Coronary artery (tissue), 2 donors: Measurements from ENCODE around the gene GALNTL6.

Experiments used
- DNase-seq: peaks from one replicate; pipeline ENCODE4 v3.0.0-alpha.2; 2017; ENCODE audit warnings: low spot score
- H3K27ac ChIP-seq, 2 donors: fragments of 200-600 bp; sonication (generic); one replicate each; pipeline ENCODE4 v1.5.1; 2016 to 2019
- H3K4me3 ChIP-seq: fragments of 200-600 bp; sonication (generic); 2 replicates; pipeline ENCODE4 v1.5.1; 2016; ENCODE audit warnings: mild to moderate bottlenecking, moderate library complexity
- TF ChIP-seq, protein P1 (sequence below): fragments of 200-600 bp; sonication (generic); IDR thresholded peaks from one replicate; pipeline ENCODE4 v1.5.1; 2019; ENCODE audit warnings: antibody characterized with exemption

Gene GALNTL6

GRCh38 chr4:172938870-172939269, 1125.7 kb downstream of the GALNTL6 start:
- DNase-seq = no peak
- no peak overlapping the region for H3K4me3 ChIP-seq
- TF ChIP-seq, protein P1, sequence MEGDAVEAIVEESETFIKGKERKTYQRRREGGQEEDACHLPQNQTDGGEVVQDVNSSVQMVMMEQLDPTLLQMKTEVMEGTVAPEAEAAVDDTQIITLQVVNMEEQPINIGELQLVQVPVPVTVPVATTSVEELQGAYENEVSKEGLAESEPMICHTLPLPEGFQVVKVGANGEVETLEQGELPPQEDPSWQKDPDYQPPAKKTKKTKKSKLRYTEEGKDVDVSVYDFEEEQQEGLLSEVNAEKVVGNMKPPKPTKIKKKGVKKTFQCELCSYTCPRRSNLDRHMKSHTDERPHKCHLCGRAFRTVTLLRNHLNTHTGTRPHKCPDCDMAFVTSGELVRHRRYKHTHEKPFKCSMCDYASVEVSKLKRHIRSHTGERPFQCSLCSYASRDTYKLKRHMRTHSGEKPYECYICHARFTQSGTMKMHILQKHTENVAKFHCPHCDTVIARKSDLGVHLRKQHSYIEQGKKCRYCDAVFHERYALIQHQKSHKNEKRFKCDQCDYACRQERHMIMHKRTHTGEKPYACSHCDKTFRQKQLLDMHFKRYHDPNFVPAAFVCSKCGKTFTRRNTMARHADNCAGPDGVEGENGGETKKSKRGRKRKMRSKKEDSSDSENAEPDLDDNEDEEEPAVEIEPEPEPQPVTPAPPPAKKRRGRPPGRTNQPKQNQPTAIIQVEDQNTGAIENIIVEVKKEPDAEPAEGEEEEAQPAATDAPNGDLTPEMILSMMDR = no peak
- no peak overlapping the region for H3K27ac ChIP-seq

GRCh38 chr4:172942840-172943239, 1129.6 kb downstream of the GALNTL6 start:
- DNase-seq = no peak
- TF ChIP-seq, protein P1 = no peak

DNA sequence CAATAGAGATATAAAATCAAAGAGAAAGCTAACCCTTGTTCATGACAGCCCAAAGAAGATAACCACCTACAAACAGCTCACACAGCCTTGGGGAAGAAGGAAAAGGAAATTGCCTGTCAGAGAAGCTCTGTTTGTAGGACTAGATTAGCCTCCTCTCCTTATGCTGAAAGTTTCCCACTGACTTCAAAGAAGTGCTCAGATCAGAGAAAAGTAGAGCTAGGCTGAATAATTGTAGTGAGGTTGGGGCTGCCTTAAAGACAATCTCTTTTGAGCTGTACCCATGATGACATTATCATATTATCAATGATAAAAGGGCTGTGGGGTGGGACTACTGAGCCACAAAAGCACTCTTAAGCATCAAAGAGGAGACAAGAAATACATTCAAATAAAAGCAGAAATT, 1132.4 kb downstream of the GALNTL6 start:
- Histone ChIP-seq H3K4me3 (no peak overlapping the region), H3K27ac (no peak overlapping the region)
- TF ChIP-seq, protein P1 = no peak
- DNase-seq = no peak

More at GRCh38 chr4:172942840-172943239, 1129.6 kb downstream of the GALNTL6 start:
- Histone ChIP-seq H3K27ac (no peak overlapping the region), H3K4me3 (no peak overlapping the region)

- TF ChIP-seq, protein P1 = no peak
- no peak overlapping the region for H3K4me3 ChIP-seq
- no peak for DNase-seq
- no peak overlapping the region for H3K27ac ChIP-seq
These were observed 1133.3 kb downstream of the GALNTL6 start for GRCh38 chr4:172946503-172946902.

DNA sequence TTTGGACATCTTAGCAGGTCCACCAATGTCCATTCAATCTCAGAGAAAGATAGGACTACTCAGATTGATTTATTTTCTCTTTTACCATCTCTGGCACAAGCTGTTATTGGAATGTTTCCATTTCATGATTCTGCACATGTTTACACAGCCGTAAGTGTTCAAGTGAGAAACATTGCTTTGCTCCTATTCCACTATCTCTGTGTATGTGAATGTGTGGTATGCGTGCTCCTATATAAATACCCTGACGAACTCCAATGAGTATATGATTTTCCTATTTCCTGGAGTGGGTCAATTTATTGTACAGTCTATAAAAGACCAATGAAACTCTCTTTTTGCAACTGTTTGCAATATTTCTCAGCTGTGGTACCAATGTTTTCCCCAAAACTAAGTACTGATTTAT, 1134.4 kb downstream of the GALNTL6 start:
- DNase-seq = no peak
- TF ChIP-seq, protein P1 = no peak
- Histone ChIP-seq H3K4me3 (no peak overlapping the region), H3K27ac (no peak overlapping the region)

- DNase-seq = no peak
- H3K4me3 ChIP-seq = no peak overlapping the region
- no peak overlapping the region for H3K27ac ChIP-seq
- TF ChIP-seq, protein P1 = no peak
These were observed 1137.8 kb downstream of the GALNTL6 start for GRCh38 chr4:172950990-172951389.

- Histone ChIP-seq H3K27ac (no peak overlapping the region), H3K4me3 (no peak overlapping the region)
- DNase-seq = no peak
- TF ChIP-seq, protein P1 = no peak
These were observed 1138.7 kb downstream of the GALNTL6 start for GRCh38 chr4:172951679-172952451.
